GM12874 (cell line): ENCODE data around the gene RTCA.

Experiments
- CTCF ChIP-seq: IDR thresholded peaks from 2 replicates; pipeline ENCODE4 v1.5.1; 2011; ENCODE audit warnings: low read depth, mild to moderate bottlenecking, control low read depth, low read length, moderate library complexity; ENCODE audit not compliant: insufficient read depth

The RTCA gene

GRCh38 chr1:100287162-100287561 is 21.1 kb downstream of the RTCA start:
- no peak for TF ChIP-seq CTCF

GRCh38 chr1:100290291-100290690 is 24.3 kb downstream of the RTCA start:
- TF ChIP-seq CTCF, result no peak

- TF ChIP-seq CTCF, result no peak
Observed at GRCh38 chr1:100292711-100293110, 26.7 kb downstream of the RTCA start.

GRCh38 chr1:100296140-100296539 is 30.1 kb downstream of the RTCA start:
- TF ChIP-seq CTCF, result no peak

- no peak for TF ChIP-seq CTCF
Observed at GRCh38 chr1:100298512-100298911, 32.5 kb downstream of the RTCA start.

GRCh38 chr1:100299521-100300222 is 33.7 kb downstream of the RTCA start:
- TF ChIP-seq CTCF, result no peak

- TF ChIP-seq CTCF, result no peak
Observed at GRCh38 chr1:100300691-100301090, 34.7 kb downstream of the RTCA start.
